Naive thymus-derived CD4-positive, alpha-beta T cell (primary cell): ENCODE data around the gene PGPEP1. TPM values are rescaled to one million over a fixed set of nuclear protein-coding genes. Genes with fewer than 3 reads are reported as not detected.

Source experiments
- ATAC-seq: fragments of 150-1000 bp; cut with Tn5 transposase; 2 replicates; pipeline ENCODE4 v1.10.0; 2021; ENCODE audit warnings: mild to moderate bottlenecking, moderate library complexity
- CTCF ChIA-PET: fragments of 350-600 bp; sonication (Branson Sonifier 250); formaldehyde crosslinking; loops from one replicate; lab custom pipeline; 2021; ENCODE audit warnings: antibody characterized with exemption; lab: Charles Lee
- POLR2A ChIA-PET: fragments of 350-600 bp; sonication (Branson Sonifier 250); formaldehyde crosslinking; loops from one replicate; lab custom pipeline; 2021; ENCODE audit warnings: antibody characterized with exemption, inconsistent platforms; lab: Charles Lee
- DNase-seq, 9 donors: peaks; one replicate each; pipeline versions ENCODE4 v3.0.0 to v3.0.0-alpha.2; 2020 to 2022; ENCODE audit warnings: mixed read lengths in 1 of 9
- H3K27ac ChIP-seq: one replicate; pipeline ENCODE4 v1.7.0; 2013; ENCODE audit warnings: mild to moderate bottlenecking, low read depth, low read length, moderate library complexity
- H3K27me3 ChIP-seq, 2 donors: one replicate each; pipeline ENCODE4 v1.7.0; 2013; ENCODE audit warnings: low read length in 2 of 2, mild to moderate bottlenecking in 2 of 2, moderate library complexity in 2 of 2; ENCODE audit not compliant: control insufficient read depth in 2 of 2, insufficient read depth in 2 of 2
- H3K36me3 ChIP-seq, 3 experiments: 1 replicate in 2 of 3; 2 replicates in 1 of 3; pipeline ENCODE4 v1.7.0; 2013; ENCODE audit warnings: low read length in 3 of 3, mild to moderate bottlenecking in 3 of 3, moderate library complexity in 1 of 3; ENCODE audit not compliant: insufficient read depth in 3 of 3, control insufficient read depth in 2 of 3
- H3K4me1 ChIP-seq, 2 donors: one replicate each; pipeline ENCODE4 v1.7.0; 2013; ENCODE audit warnings: low read length in 2 of 2, mild to moderate bottlenecking in 2 of 2, moderate library complexity in 1 of 2; ENCODE audit not compliant: control insufficient read depth in 2 of 2, insufficient read depth in 2 of 2
- H3K4me3 ChIP-seq: 2 replicates; pipeline ENCODE4 v1.7.0; 2013; ENCODE audit warnings: mild to moderate bottlenecking, low read length
- H3K9me3 ChIP-seq, 3 experiments: 1 replicate in 2 of 3; 2 replicates in 1 of 3; pipeline ENCODE4 v1.7.0; 2013; ENCODE audit warnings: low read length in 3 of 3; ENCODE audit not compliant: control insufficient read depth in 2 of 3
- H3K27ac Mint-ChIP-seq, 9 donors: one replicate each; pipeline ENCODE4 v1.8.0; 2020 to 2022; ENCODE audit warnings: mixed read lengths in 9 of 9, mild to moderate bottlenecking in 8 of 9, moderate library complexity in 5 of 9, inconsistent platforms in 2 of 9
- H3K27me3 Mint-ChIP-seq, 5 donors: one replicate each; pipeline ENCODE4 v1.8.0; 2021 to 2022; ENCODE audit warnings: mixed read lengths in 5 of 5, mild to moderate bottlenecking in 1 of 5
- H3K36me3 Mint-ChIP-seq, 5 donors: one replicate each; pipeline ENCODE4 v1.8.0; 2020 to 2022; ENCODE audit warnings: mixed read lengths in 5 of 5, mild to moderate bottlenecking in 3 of 5, inconsistent platforms in 1 of 5
- H3K4me1 Mint-ChIP-seq, 7 donors: one replicate each; pipeline ENCODE4 v1.8.0; 2020 to 2022; ENCODE audit warnings: mixed read lengths in 7 of 7, mild to moderate bottlenecking in 3 of 7, inconsistent platforms in 1 of 7
- H3K4me3 Mint-ChIP-seq, 10 donors: one replicate each; pipeline ENCODE4 v1.8.0; 2020 to 2022; ENCODE audit warnings: mild to moderate bottlenecking in 10 of 10, mixed read lengths in 10 of 10, moderate library complexity in 6 of 10, inconsistent platforms in 2 of 10
- H3K9me3 Mint-ChIP-seq, 11 donors: one replicate each; pipeline ENCODE4 v1.8.0; 2020 to 2022; ENCODE audit warnings: mixed read lengths in 11 of 11, mild to moderate bottlenecking in 4 of 11, inconsistent platforms in 1 of 11, moderate library complexity in 1 of 11
- intact Hi-C, 2 donors: fragments of 100-400 bp; cut with micrococcal nuclease; formaldehyde crosslinking; loops; one replicate each; pipeline ENCODE4 v1.15.1; 2023
- polyA plus RNA-seq, 2 donors: library from polyadenylated mRNA; unstranded; fragments of 300-500 nt; fragmentation: Illumina TruSeq; gene quantifications; one replicate each; pipeline ENCODE4 v1.2.3, GENCODE V29; 2021
- total RNA-seq, 6 experiments: library from RNA in 5 of 6; stranded (reverse) in 5 of 6; gene quantifications; 1 replicate in 5 of 6; 2 replicates in 1 of 6; pipeline ENCODE4 v1.2.3 and lab custom pipeline; 2021 to 2026

The PGPEP1 gene
- 10 to 100 TPM; 26.6 to 57.1 (median 43.8) TPM for total RNA-seq
- polyA plus RNA-seq = 10 to 100 TPM in 1 of 2 donors, 1 to 10 TPM in 1; 9.4 to 11.1 TPM
- total RNA-seq (lab: John Stamatoyannopoulos, UW) = 56.1 reads per million, percentile 74 among the genes with 10 or more reads in this experiment

- POLR2A ChIA-PET = interaction anchor here (1.2 to 4.4 kb wide), 3 partner anchors 12 to 79 kb away, joined by 4 to 59 read pairs (median 12); partner anchors contain the start of genes JUND and SSBP4
- Histone ChIP-seq H3K4me1 (peaks cover 11 to 13% of the 10 kb centered on the region in 2 donors), H3K27me3 (no peaks in the 10 kb centered on the region), H3K27ac (peak within 1 kb of the TSS; percentile 74), H3K9me3 (no peaks in the 10 kb centered on the region), H3K4me3 (peak within 1 kb of the TSS; percentile 66), H3K36me3 (peaks cover 0 to 10% (median 0%) of the 10 kb centered on the region in 3 experiments)
- DNase-seq (peak in 8 of 9 donors; percentile 32 to 80 (median 54)), ATAC-seq (peak; percentile 81)
- no peaks in the 10 kb centered on the region for H3K27me3 Mint-ChIP-seq
- intact Hi-C loops = loop anchor here (1.0 to 5.0 kb wide), 4 partner anchors 12 to 72 kb away; no protein-coding TSS in a partner anchor
- H3K27ac Mint-ChIP-seq = peak within 1 kb of the TSS; percentile 70 to 96 (median 90)
- H3K4me1 Mint-ChIP-seq = peaks cover 12 to 25% (median 21%) of the 10 kb centered on the region in 7 donors
- CTCF ChIA-PET = interaction anchor here (0.6 to 2.5 kb wide), 3 partner anchors 12 to 70 kb away, joined by 3 to 17 read pairs (median 4); no protein-coding TSS in a partner anchor
- H3K9me3 Mint-ChIP-seq = no peaks in the 10 kb centered on the region
- H3K4me3 Mint-ChIP-seq = peak within 1 kb of the TSS; percentile 77 to 95 (median 90)
- H3K36me3 Mint-ChIP-seq = peaks cover 0 to 8% (median 3%) of the 10 kb centered on the region in 5 donors
Observed at GRCh38 chr19:18340190-18340989, at the start of gene PGPEP1. TSS of gene PGPEP1 (plus strand) at chr19:18340598. CDS start at chr19:18340682, 84 bp downstream.

- Mint-ChIP-seq H3K4me3 (peak overlapping the region; percentile 80 to 96 (median 92)), H3K27me3 (no peaks in the 10 kb centered on the region), H3K36me3 (peaks cover 0 to 21% (median 0%) of the 10 kb centered on the region in 5 donors), H3K9me3 (peaks cover 0 to 14% (median 0%) of the 10 kb centered on the region in 11 donors), H3K4me1 (peaks cover 43 to 73% (median 61%) of the 10 kb centered on the region in 7 donors), H3K27ac (peak overlapping the region; percentile 87 to 100 (median 97))
- Histone ChIP-seq H3K9me3 (no peaks in the 10 kb centered on the region), H3K4me1 (peaks cover 41 to 47% of the 10 kb centered on the region in 2 donors), H3K27me3 (no peaks in the 10 kb centered on the region), H3K27ac (peak overlapping the region; percentile 92), H3K4me3 (peak overlapping the region; percentile 84), H3K36me3 (no peaks in the 10 kb centered on the region)
- POLR2A ChIA-PET = interaction anchor here (3.8 to 6.7 kb wide), 5 partner anchors 11 to 30 kb away, joined by 23 to 216 read pairs (median 49); partner anchors contain the start of genes JUND and LSM4
- DNase-seq (no peak), ATAC-seq (no peak)
- CTCF ChIA-PET = interaction anchor here (1.5 kb wide), 1 partner anchor 38 kb away, joined by 3 read pairs; no protein-coding TSS in a partner anchor
- intact Hi-C loops = loop anchor here (1.0 to 5.0 kb wide), 5 partner anchors 10 to 126 kb away; partner anchors contain the start of genes JUND (in 1 of the 2), LSM4 (in 1 of the 2) and SSBP4 (in 1 of the 2)
Observed at GRCh38 chr19:18291019-18291524, 49.3 kb upstream of the PGPEP1 start.

GRCh38 chr19:18291590-18292461 is 48.6 kb upstream of the PGPEP1 start:
- Mint-ChIP-seq H3K27ac (peak overlapping the region; percentile 87 to 100 (median 97)), H3K4me3 (peak overlapping the region; percentile 80 to 96 (median 92)), H3K4me1 (peaks cover 38 to 73% (median 58%) of the 10 kb centered on the region in 7 donors), H3K9me3 (peaks cover 0 to 18% (median 0%) of the 10 kb centered on the region in 11 donors), H3K36me3 (peaks cover 0 to 28% (median 0%) of the 10 kb centered on the region in 5 donors), H3K27me3 (no peaks in the 10 kb centered on the region)
- ChIA-PET CTCF (interaction anchor here (1.0 to 3.2 kb wide), 6 partner anchors 10 to 35 kb away, joined by 3 to 17 read pairs (median 5); partner anchors contain the start of genes JUND and LSM4), POLR2A (interaction anchor here (0.7 to 6.7 kb wide), 14 partner anchors 7 to 173 kb away, joined by 3 to 216 read pairs (median 6); partner anchors contain the start of genes JUND, LSM4, MPV17L2 and RAB3A)
- H3K27me3 ChIP-seq = no peaks in the 10 kb centered on the region
- ATAC-seq = peak; percentile 62
- peaks cover 41 to 47% of the 10 kb centered on the region in 2 donors for H3K4me1 ChIP-seq
- peak overlapping the region; percentile 92 for H3K27ac ChIP-seq
- intact Hi-C loops = loop anchor here (1.0 to 5.0 kb wide), 5 partner anchors 11 to 125 kb away; partner anchors contain the start of genes JUND (in 1 of the 2), LSM4 (in 1 of the 2) and SSBP4 (in 1 of the 2)
- H3K36me3 ChIP-seq = no peaks in the 10 kb centered on the region
- DNase-seq = peak in 8 of 9 donors; percentile 67 to 93 (median 70)
- no peaks in the 10 kb centered on the region for H3K9me3 ChIP-seq
- H3K4me3 ChIP-seq = peak overlapping the region; percentile 84

GRCh38 chr19:18292462-18292809 is 48.0 kb upstream of the PGPEP1 start:
- Mint-ChIP-seq H3K27ac (peak overlapping the region; percentile 78 to 100 (median 96)), H3K27me3 (no peaks in the 10 kb centered on the region), H3K4me3 (peak overlapping the region; percentile 80 to 96 (median 92)), H3K4me1 (peaks cover 37 to 71% (median 55%) of the 10 kb centered on the region in 7 donors), H3K9me3 (peaks cover 0 to 21% (median 0%) of the 10 kb centered on the region in 11 donors), H3K36me3 (peaks cover 0 to 30% (median 0%) of the 10 kb centered on the region in 5 donors)
- ATAC-seq (no peak), DNase-seq (peak in 2 of 9 donors; percentile 37 to 56)
- Histone ChIP-seq H3K27me3 (no peaks in the 10 kb centered on the region), H3K4me1 (peaks cover 41 to 47% of the 10 kb centered on the region in 2 donors), H3K36me3 (no peaks in the 10 kb centered on the region), H3K27ac (peak overlapping the region; percentile 92), H3K9me3 (no peaks in the 10 kb centered on the region), H3K4me3 (peak overlapping the region; percentile 84)
- intact Hi-C loops = loop anchor here in 1 of 2 donors (5.0 kb wide), 1 partner anchor 125 kb away; the partner anchor contains the start of gene SSBP4
- CTCF ChIA-PET = interaction anchor here (1.0 to 3.2 kb wide), 6 partner anchors 9 to 34 kb away, joined by 3 to 17 read pairs (median 5); partner anchors contain the start of genes JUND and LSM4
- POLR2A ChIA-PET = interaction anchor here (0.7 to 6.7 kb wide), 14 partner anchors 8 to 173 kb away, joined by 3 to 216 read pairs (median 6); partner anchors contain the start of genes JUND, LSM4, MPV17L2 and RAB3A
